K562 (cell line): ENCODE results near the gene WDR35. TPM values are rescaled to one million over a fixed set of nuclear protein-coding genes. Genes with fewer than 3 reads are reported as not detected.

Experiments used
- ATAC-seq: fragments of 200-7000 bp; cut with Tn5 transposase; 3 replicates; pipeline ENCODE4 v1.9.1; 2020; ENCODE audit warnings: moderate library complexity
- BruUV-seq: library from RNA; stranded (reverse); fragments of 400-500 nt; replicated peaks from 2 replicates; lab custom pipeline; 2021; lab: Mats Ljungman, UMichigan
- CTCF ChIA-PET: fragments of 300-600 bp; formaldehyde crosslinking; extraction: SDS; loops from one replicate; lab custom pipeline; 2021; ENCODE audit warnings: low intra/inter-chr PET ratio; lab: Yijun Ruan, JAX
- POLR2A ChIA-PET: fragments of 300-600, 350-650 bp; sonication (Branson Sonifier 250); formaldehyde crosslinking; extraction: SDS; loops from one replicate; lab custom pipeline; 2021; ENCODE audit warnings: antibody characterized with exemption, inconsistent platforms; lab: Yijun Ruan, JAX
- DNase-seq, 4 experiments: peaks; one replicate each; pipeline versions ENCODE4 v3.0.0 to v3.0.0-alpha.2; 2011 to 2018; ENCODE audit warnings: low spot score in 3 of 4, mixed read lengths in 3 of 4; ENCODE audit errors: extremely low read depth in 1 of 4
- FAIRE-seq: peaks from 2 replicates; lab custom pipeline; 2011; peaks lifted over from hg19 to GRCh38; lab: Jason Lieb, UNC
- H2AFZ ChIP-seq: 2 replicates; pipeline ENCODE4 v1.6.0; 2011; ENCODE audit warnings: low read depth, low read length, control low read depth, inconsistent platforms
- H3K27ac ChIP-seq: fragments of 200-600 bp; 3 replicates; pipeline ENCODE4 v1.8.0; 2011; ENCODE audit warnings: low read depth, mild to moderate bottlenecking, control low read depth, inconsistent platforms, low read length, moderate library complexity, mixed read lengths; ENCODE audit errors: extremely low read depth
- H3K27me3 ChIP-seq, 2 experiments: fragments of 300-600 bp in 1 of 2; 2 replicates in 1 of 2; 3 replicates in 1 of 2; pipeline versions ENCODE4 v1.6.0 to v1.8.0; 2011; ENCODE audit warnings: inconsistent platforms in 2 of 2, low read length in 2 of 2, mild to moderate bottlenecking in 1 of 2, mixed read lengths in 1 of 2, moderate library complexity in 1 of 2; ENCODE audit not compliant: control insufficient read depth in 2 of 2, insufficient read depth in 2 of 2
- H3K36me3 ChIP-seq: fragments of 300-600 bp; 3 replicates; pipeline ENCODE4 v1.8.0; 2011; ENCODE audit warnings: mild to moderate bottlenecking, low read length, inconsistent platforms; ENCODE audit not compliant: control insufficient read depth, insufficient read depth
- H3K4me1 ChIP-seq, 2 experiments: fragments of 200-600 bp in 1 of 2; replicated peaks in 1 of 2; 2 replicates in 1 of 2; 3 replicates in 1 of 2; pipeline versions ENCODE4 v1.5.1 to v1.8.0; 2011; ENCODE audit warnings: inconsistent platforms in 2 of 2, low read length in 2 of 2, mild to moderate bottlenecking in 1 of 2, mixed read lengths in 1 of 2, moderate library complexity in 1 of 2; ENCODE audit not compliant: control insufficient read depth in 2 of 2, insufficient read depth in 2 of 2
- H3K4me2 ChIP-seq: 2 replicates; pipeline ENCODE4 v1.6.1; 2011; ENCODE audit warnings: low read length, control low read depth, inconsistent platforms, mixed read lengths; ENCODE audit not compliant: insufficient read depth
- H3K4me3 ChIP-seq: fragments of 200-600 bp; sonication (generic), shearing (Covaris generic); 2 replicates; pipeline ENCODE4 v1.5.1; 2016; ENCODE audit warnings: control low read depth, inconsistent platforms
- H3K79me2 ChIP-seq: fragments of 200-600 bp; 3 replicates; pipeline ENCODE4 v1.8.0; 2011; ENCODE audit warnings: low read length, inconsistent platforms; ENCODE audit not compliant: control insufficient read depth, insufficient read depth
- H3K9ac ChIP-seq, 2 experiments: 2 replicates each; pipeline versions ENCODE4 v1.6.0 to v1.6.1; 2011; ENCODE audit warnings: low read depth in 2 of 2, low read length in 2 of 2, control low read depth in 1 of 2, inconsistent platforms in 1 of 2, mild to moderate bottlenecking in 1 of 2, mixed read lengths in 1 of 2; ENCODE audit not compliant: insufficient read depth in 1 of 2
- H3K9me1 ChIP-seq: one replicate; pipeline ENCODE4 v1.6.0; 2011; ENCODE audit warnings: inconsistent platforms, mild to moderate bottlenecking, low read length, moderate library complexity; ENCODE audit not compliant: control insufficient read depth, insufficient read depth
- H3K9me3 ChIP-seq: replicated peaks from 2 replicates; pipeline ENCODE4 v1.5.1; 2011; ENCODE audit warnings: low read depth, low read length, inconsistent platforms; ENCODE audit not compliant: control insufficient read depth, insufficient read depth
- H4K20me1 ChIP-seq: replicated peaks from 2 replicates; pipeline ENCODE4 v1.6.1; 2011; ENCODE audit warnings: low read length, inconsistent platforms, mixed read lengths; ENCODE audit not compliant: control insufficient read depth, insufficient read depth
- BRF1 ChIP-seq: IDR thresholded peaks from 3 replicates; pipeline ENCODE4 v1.6.1; 2011; ENCODE audit warnings: borderline replicate concordance, mild to moderate bottlenecking; ENCODE audit not compliant: insufficient read length; ENCODE audit errors: extremely low read depth
- DDX20 ChIP-seq: fragments of 450-650 bp; IDR thresholded peaks from 2 replicates; pipeline ENCODE4 v1.6.1; 2016; ENCODE audit warnings: missing genetic modification characterization, low read depth, mild to moderate bottlenecking, missing compliant biosample characterization, moderate library complexity
- GTF2A2 ChIP-seq: IDR thresholded peaks from 2 replicates; pipeline ENCODE4 v1.6.1; 2016; ENCODE audit warnings: mild to moderate bottlenecking, missing genetic modification characterization, missing compliant biosample characterization
- MEF2A ChIP-seq: IDR thresholded peaks from 2 replicates; pipeline ENCODE4 v1.6.1; 2011; ENCODE audit warnings: low read depth, mild to moderate bottlenecking, low read length, moderate library complexity; ENCODE audit not compliant: control insufficient read depth
- NFYB ChIP-seq: IDR thresholded peaks from 2 replicates; pipeline ENCODE4 v1.6.1; 2011; ENCODE audit warnings: mild to moderate bottlenecking, moderate library complexity; ENCODE audit not compliant: insufficient read length; ENCODE audit errors: extremely low read depth
- PCBP1 ChIP-seq: fragments of 200-400 bp; formaldehyde crosslinking; IDR thresholded peaks from 2 replicates; pipeline ENCODE4 v1.6.1; 2018; ENCODE audit warnings: mild to moderate bottlenecking, low read depth, low read length; ENCODE audit not compliant: poor library complexity, severe bottlenecking
- PML ChIP-seq: IDR thresholded peaks from 2 replicates; pipeline ENCODE4 v1.6.1; 2012; ENCODE audit warnings: low read length, inconsistent platforms
- RAD51 ChIP-seq: fragments of 450-650 bp; IDR thresholded peaks from 2 replicates; pipeline ENCODE4 v1.7.1; 2016; ENCODE audit warnings: low read depth, mild to moderate bottlenecking, borderline replicate concordance
- SPI1 ChIP-seq: IDR thresholded peaks from 2 replicates; pipeline ENCODE4 v1.6.1; 2011; ENCODE audit warnings: low read depth, low read length, control low read depth, borderline replicate concordance
- TARDBP ChIP-seq: fragments of 450-650 bp; IDR thresholded peaks from 2 replicates; pipeline ENCODE4 v1.6.1; 2016
- ZBTB33 ChIP-seq: sonication (generic); formaldehyde crosslinking; IDR thresholded peaks from 2 replicates; pipeline ENCODE4 v1.8.1; 2023; ENCODE audit warnings: mild to moderate bottlenecking, missing genetic modification reagents
- ZKSCAN3 ChIP-seq: fragments of 250-450 bp; sonication (Bioruptor Pico); IDR thresholded peaks from 2 replicates; pipeline ENCODE4 v1.4.0; 2020
- ZNF124 ChIP-seq: sonication (generic); formaldehyde crosslinking; IDR thresholded peaks from 2 replicates; pipeline ENCODE4 v1.8.1; 2022; ENCODE audit warnings: missing genetic modification reagents
- ZNF174 ChIP-seq: fragments of 250-450 bp; sonication (Bioruptor Pico); IDR thresholded peaks from 2 replicates; pipeline ENCODE4 v1.4.0; 2020; ENCODE audit warnings: mild to moderate bottlenecking
- ZNF444 ChIP-seq: fragments of 250-450 bp; sonication (Bioruptor Pico); IDR thresholded peaks from 2 replicates; pipeline ENCODE4 v1.4.0; 2020; ENCODE audit warnings: mild to moderate bottlenecking, moderate library complexity
- ZNF780A ChIP-seq: fragments of 250-450 bp; sonication (Bioruptor Pico); IDR thresholded peaks from 2 replicates; pipeline ENCODE4 v1.5.0; 2021; ENCODE audit warnings: mild to moderate bottlenecking
- WGBS: fragments of 100-300 bp; shearing (Covaris generic); methylation state at CpG from one replicate; pipeline ENCODE4 v1.1.6; 2016; ENCODE audit warnings: low coverage, mixed read lengths; ENCODE audit not compliant: insufficient coverage; ENCODE audit errors: missing lambda C conversion rate; 5-methylcytosine and 5-hydroxymethylcytosine counted together
- in situ Hi-C: fragments of 300-500 bp; cut with MboI; formaldehyde crosslinking; loops from 4 replicates; pipeline ENCODE4 v1.15.0; 2018; ENCODE audit warnings: inconsistent platforms, mixed read lengths
- intact Hi-C: fragments of 100-400 bp; cut with micrococcal nuclease; formaldehyde crosslinking; loops from 2 replicates; pipeline ENCODE4 v1.14.2; 2022
- polyA plus RNA-seq, 8 experiments: library from polyadenylated mRNA; depleted of rRNA in 4 of 8; stranded (reverse) in 5 of 8; unstranded in 3 of 8; fragments of >200 nt; fragmentation: Nextera tagmentation in 2 of 8; fragmentation: Illumina TruSeq in 1 of 8; extraction: Ambion mirVana in 2 of 8; extraction: Trizol in 1 of 8; gene quantifications; 2 replicates each; pipeline versions ENCODE4 v1.2.1 to v1.2.3, GENCODE V29; 2011 to 2014; ENCODE audit warnings: inconsistent platforms in 1 of 8, missing spikeins in 1 of 8
- total RNA-seq, 7 experiments: library from RNA; depleted of rRNA in 6 of 7; stranded (reverse); fragments of >200 nt in 6 of 7; fragmentation: Illumina TruSeq in 2 of 7; extraction: Trizol in 2 of 7; gene quantifications; 2 replicates each; pipeline versions ENCODE4 v1.2.1 to v1.2.3, GENCODE V29; 2011 to 2021; ENCODE audit warnings: low replicate concordance in 1 of 7

Gene WDR35
- total and polyA plus RNA-seq, 9 of the 15 experiments (the other 6 are each of a cell fraction or from before 2014, with no cell fraction given): 3.3 to 13.1 (median 8.0) TPM

- H3K4me2 ChIP-seq: no peak overlapping the region
- H3K9me3 ChIP-seq: no peaks in the 10 kb centered on the region
- H2AFZ ChIP-seq: no peak overlapping the region
- ChIA-PET CTCF (no interaction called here), POLR2A (interaction anchor here (1.1 kb wide), 1 partner anchor 33 kb away, joined by 3 read pairs; no protein-coding TSS in a partner anchor)
- TF ChIP-seq MEF2A: no peak
- no peak for TF ChIP-seq PCBP1
- TF ChIP-seq SPI1: no peak
- no peak for TF ChIP-seq ZNF124
- TF ChIP-seq ZKSCAN3 (CRISPR knock-in tag): no peak
- TF ChIP-seq NFYB: no peak
- no peak for TF ChIP-seq PML
- no peak for TF ChIP-seq DDX20
- no peak for TF ChIP-seq RAD51
- TF ChIP-seq ZNF444 (CRISPR knock-in tag): no peak
- no peak for TF ChIP-seq TARDBP
- TF ChIP-seq ZNF780A (CRISPR knock-in tag): no peak
- no peak for TF ChIP-seq GTF2A2
- no peak for TF ChIP-seq ZBTB33
- no peak for TF ChIP-seq BRF1
- TF ChIP-seq ZNF174 (CRISPR knock-in tag): no peak
- peaks cover 3 to 15% of the 10 kb centered on the region in 2 experiments; a peak in 4 of 5 replicates for H3K27me3 ChIP-seq
- 0% methylated on average over 1 of the region's 1 CpG for WGBS
- H3K9me1 ChIP-seq: no peaks in the 10 kb centered on the region
- no peak overlapping the region for H3K4me3 ChIP-seq
- no TSS peak for BruUV-seq
- no peaks in the 10 kb centered on the region for H3K79me2 ChIP-seq
- intact Hi-C loops: no loop called here
- FAIRE-seq (no peak), DNase-seq (no peak), ATAC-seq (no peak)
- no peak overlapping the region for H3K9ac ChIP-seq
- H3K4me1 ChIP-seq: no peaks in the 10 kb centered on the region
- no peaks in the 10 kb centered on the region; the same call in 1 of the 2 replicates for H4K20me1 ChIP-seq
- no peak overlapping the region for H3K27ac ChIP-seq
- H3K36me3 ChIP-seq: no peaks in the 10 kb centered on the region
- in situ Hi-C loops: no loop called here
These were observed 114.6 kb downstream of the WDR35 start for GRCh38 chr2:19875280-19875679.
